Fibroblast of villous mesenchyme (primary cell): ENCODE data around the gene FAM136A. TPM values are rescaled to one million over a fixed set of nuclear protein-coding genes. Genes with fewer than 3 reads are reported as not detected.
"Not testable (repeated sequence)": the region's sequence is repeated elsewhere in the genome, so short reads cannot be mapped to it uniquely, and the experiment has no call there.

Experiments
- DNase-seq: peaks from one replicate; pipeline ENCODE4 v3.0.0-alpha.2; 2010; ENCODE audit warnings: low read depth
- H3K4me3 ChIP-seq: 2 replicates; pipeline ENCODE4 v1.5.1; 2011; ENCODE audit warnings: low read depth, mild to moderate bottlenecking, low read length
- total RNA-seq: library from RNA; depleted of rRNA; stranded (reverse); fragments of >200 nt; gene quantifications from 2 replicates; pipeline ENCODE4 v1.2.3, GENCODE V29; 2012
- TF ChIP-seq, protein P1 (sequence below): IDR thresholded peaks from 2 replicates; pipeline ENCODE4 v1.5.1; 2012; ENCODE audit warnings: low read depth, mild to moderate bottlenecking, low read length; ENCODE audit not compliant: insufficient read depth

The FAM136A gene
- total RNA-seq, 1 donor = 32.8 TPM

DNA sequence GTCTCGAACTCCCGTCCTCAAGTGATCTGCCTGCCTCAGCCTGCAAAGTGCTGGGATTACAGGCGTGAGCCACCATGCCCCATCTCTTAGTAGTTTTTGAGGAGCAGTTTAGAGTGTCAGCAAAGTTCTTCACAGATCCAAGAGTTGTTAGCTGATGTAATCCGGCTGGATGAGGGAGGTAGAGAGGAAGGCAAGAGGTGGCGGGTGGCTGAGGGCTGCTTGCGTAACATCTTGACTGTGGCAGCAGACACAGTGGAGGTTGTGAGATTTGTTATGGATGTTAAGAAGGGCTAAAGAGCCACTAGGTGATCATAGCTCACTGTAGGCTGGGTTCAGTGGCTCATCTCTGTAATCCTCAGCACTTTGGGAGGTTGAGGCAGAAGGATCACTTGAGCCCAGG, 19.5 kb upstream of the FAM136A start:
- TF ChIP-seq, protein P1, sequence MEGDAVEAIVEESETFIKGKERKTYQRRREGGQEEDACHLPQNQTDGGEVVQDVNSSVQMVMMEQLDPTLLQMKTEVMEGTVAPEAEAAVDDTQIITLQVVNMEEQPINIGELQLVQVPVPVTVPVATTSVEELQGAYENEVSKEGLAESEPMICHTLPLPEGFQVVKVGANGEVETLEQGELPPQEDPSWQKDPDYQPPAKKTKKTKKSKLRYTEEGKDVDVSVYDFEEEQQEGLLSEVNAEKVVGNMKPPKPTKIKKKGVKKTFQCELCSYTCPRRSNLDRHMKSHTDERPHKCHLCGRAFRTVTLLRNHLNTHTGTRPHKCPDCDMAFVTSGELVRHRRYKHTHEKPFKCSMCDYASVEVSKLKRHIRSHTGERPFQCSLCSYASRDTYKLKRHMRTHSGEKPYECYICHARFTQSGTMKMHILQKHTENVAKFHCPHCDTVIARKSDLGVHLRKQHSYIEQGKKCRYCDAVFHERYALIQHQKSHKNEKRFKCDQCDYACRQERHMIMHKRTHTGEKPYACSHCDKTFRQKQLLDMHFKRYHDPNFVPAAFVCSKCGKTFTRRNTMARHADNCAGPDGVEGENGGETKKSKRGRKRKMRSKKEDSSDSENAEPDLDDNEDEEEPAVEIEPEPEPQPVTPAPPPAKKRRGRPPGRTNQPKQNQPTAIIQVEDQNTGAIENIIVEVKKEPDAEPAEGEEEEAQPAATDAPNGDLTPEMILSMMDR = no peak
- peak; percentile 24 for DNase-seq
- H3K4me3 ChIP-seq = no peak overlapping the region

DNA sequence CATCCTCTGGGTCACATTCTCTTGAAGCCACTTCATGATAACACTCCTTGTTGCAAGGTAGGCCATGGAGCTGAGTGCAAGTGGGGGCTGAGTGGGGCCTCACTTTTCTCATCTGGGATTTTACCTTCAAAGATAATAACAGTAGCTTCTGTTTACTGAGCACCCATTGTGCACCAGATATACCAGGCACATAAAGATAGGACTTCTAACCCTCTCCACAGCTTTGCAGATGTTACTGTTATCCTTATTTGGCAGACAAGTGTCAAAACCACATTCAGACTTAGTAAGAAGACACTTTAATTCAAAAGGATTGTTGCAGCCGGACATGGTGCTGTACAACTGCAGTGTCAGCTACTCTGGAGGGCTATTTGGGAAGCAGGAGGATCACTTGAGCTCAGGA, 12.8 kb upstream of the FAM136A start:
- TF ChIP-seq, protein P1 = no peak
- DNase-seq = no peak
- no peak overlapping the region for H3K4me3 ChIP-seq

DNA sequence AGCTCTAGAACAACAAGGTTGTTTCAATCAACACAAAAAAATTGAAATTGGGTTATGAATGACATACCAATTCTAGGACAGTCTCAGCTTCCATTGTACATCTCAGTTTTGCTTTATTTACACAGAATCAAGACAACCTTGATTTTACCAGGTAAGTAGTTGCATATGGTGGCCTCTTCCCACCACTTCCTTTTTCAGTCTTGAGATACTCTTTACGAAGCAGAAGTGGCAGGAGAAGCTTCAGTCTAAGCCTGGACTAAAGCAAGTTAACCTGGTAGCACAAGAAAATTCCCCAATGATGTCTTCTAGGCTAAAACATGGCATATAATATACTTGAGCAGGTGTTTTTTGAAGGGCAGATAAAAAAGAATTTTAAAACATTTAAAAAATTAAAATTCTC, 10.7 kb upstream of the FAM136A start:
- no peak for DNase-seq
- no peak overlapping the region for H3K4me3 ChIP-seq
- TF ChIP-seq, protein P1 = no peak

DNA sequence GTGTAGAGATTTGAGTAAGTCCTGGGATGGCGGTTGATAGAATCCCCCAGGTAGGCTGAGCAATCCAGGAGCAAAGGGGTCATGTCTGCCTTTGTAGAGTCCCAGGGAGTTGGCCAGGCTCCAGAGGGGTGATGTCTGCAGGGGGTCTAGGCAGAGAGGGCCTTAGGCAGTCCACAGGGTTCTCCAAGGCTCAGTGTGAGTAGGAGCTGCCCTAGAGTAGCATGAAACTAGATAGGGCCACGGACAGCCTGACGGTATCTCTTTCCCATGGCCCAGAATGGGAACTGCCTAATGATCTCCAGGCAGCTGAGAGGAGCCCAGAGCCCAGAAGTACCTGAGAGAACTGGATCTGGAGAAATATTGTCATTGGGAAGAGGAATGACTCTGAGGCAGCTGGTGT, 9.0 kb upstream of the FAM136A start:
- no peak for DNase-seq
- H3K4me3 ChIP-seq = no peak overlapping the region
- TF ChIP-seq, protein P1 = no peak

DNA sequence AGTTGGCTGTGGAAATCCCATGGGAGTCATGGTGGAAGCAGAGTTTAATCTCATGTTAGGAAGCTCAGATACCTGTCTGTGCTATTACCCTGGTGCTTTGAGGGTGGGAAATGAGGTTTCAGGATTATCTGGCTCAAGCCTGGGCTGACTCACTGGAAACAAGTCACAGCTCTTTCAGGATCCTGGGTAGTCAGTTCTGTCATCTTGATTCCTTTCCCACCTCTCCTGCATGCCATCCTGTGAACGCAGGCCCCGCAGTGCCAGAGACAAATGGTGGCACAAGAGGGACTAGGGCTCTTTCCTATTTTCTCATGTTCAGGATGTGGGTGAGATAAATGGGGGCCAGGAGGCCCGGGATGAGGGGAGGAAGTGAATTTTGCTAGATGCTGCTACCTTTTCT, 3.7 kb upstream of the FAM136A start:
- DNase-seq = no peak
- TF ChIP-seq, protein P1 = no peak
- no peak overlapping the region for H3K4me3 ChIP-seq

DNA sequence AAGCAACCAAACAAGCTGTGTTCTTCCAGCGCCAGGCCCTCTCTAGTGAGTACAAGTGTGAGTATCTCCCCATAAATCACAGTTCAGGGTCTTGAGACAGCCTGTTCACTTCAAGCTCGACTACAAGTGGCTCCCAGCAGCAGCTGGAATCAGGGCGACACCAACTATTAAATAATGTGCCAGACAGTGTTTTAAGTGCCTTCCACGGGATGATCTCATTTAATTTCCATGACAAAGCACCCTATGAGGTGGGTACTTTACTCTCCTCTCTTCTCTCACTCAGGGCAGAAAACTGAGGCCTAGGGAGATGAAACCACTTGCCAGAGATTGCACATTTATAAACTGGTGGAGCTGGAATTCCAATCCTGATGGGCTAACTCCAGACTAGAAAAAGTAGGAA, 2.6 kb upstream of the FAM136A start:
- TF ChIP-seq, protein P1 = no peak
- no peak for DNase-seq
- H3K4me3 ChIP-seq = no peak overlapping the region

DNA sequence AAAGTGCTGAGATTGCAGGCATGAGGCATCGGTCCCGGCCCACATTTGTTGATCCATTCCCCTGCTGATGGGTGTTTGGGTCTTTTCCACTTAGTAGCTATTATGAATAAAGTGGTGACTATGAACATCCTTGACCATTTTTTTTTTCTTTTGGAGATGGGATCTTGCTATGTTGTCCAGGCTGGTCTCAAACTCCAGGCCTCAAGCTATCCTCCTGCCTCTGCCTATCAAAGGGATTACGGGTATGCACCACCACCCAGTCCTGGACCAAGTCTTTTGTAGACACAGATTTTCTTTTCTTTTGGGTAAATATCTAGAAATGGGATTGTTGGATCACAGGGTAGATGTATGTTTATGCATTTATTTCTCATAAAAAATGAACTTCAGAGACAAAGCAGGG, 1.3 kb upstream of the FAM136A start:
- TF ChIP-seq, protein P1 = no peak
- no peak overlapping the region for H3K4me3 ChIP-seq
- no peak for DNase-seq

DNA sequence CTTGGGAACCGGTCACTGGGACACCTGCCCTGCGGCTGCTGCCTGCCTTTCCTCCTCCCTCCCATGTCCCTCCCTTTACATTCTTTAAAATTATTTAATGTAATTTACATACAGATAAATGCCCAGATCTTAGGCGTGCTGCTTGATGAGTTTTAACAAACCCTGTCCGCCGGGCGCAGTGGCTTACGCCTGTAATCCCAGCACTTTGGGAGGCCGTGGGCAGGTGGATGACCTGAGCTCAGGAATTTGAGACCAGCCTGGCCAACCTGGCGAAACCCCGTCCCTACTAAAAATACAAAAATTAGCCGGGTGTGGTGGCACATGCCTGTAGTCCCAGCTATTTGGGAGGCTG, 304 bp upstream of the FAM136A start:
- H3K4me3 ChIP-seq, DNase-seq: not testable (repeated sequence)
